HG03520 (cell line): ENCODE measurements around the gene CFAP221.

Source experiments
- ATAC-seq: cut with Tn5 transposase; IDR thresholded peaks from one replicate; pipeline ENCODE4 v1.9.1; 2021; ENCODE audit warnings: mild to moderate bottlenecking, moderate library complexity; ENCODE audit not compliant: unreplicated experiment

The CFAP221 gene

DNA sequence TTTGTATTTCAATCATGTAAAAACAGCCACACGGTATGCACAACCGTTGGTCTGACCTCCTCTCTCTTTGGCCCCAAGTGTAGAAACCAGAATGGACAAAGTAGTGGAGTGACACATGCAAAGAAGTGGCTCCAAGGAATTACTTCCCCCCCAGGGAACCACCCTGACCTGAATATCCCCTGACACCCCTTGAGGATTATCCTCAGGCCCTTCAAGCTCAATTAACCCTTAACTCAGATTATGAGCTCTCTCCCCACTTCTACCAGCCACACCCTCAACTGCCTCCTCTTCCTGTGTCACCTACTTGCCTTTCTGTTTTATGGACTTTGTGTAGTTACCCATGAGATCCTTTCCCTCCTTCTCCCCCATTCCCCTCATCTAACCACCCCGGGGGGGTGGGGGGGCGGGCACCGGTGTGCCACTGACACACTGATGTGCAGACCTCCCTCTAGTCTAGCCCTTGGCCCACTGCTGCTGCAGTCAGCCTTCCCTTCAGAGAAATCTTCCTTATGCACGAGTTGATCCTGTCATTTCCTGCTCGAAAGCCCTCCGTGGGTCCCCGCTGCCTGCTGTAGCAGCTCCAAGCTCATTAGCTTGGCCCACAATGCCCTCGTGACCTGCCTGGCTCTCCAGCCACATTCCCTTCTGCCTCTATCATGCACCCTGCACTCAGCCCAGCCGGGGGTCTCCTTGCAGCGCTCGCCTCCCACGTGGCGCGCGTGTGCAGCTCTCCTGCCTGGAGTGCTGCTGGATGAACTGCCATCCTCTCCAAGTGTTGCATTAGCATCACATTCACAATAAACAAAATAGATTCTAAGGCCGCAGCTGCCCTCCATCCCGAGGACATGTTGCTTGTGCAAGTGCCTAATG, 94.7 kb downstream of the CFAP221 start:
- ATAC-seq = no peak

DNA sequence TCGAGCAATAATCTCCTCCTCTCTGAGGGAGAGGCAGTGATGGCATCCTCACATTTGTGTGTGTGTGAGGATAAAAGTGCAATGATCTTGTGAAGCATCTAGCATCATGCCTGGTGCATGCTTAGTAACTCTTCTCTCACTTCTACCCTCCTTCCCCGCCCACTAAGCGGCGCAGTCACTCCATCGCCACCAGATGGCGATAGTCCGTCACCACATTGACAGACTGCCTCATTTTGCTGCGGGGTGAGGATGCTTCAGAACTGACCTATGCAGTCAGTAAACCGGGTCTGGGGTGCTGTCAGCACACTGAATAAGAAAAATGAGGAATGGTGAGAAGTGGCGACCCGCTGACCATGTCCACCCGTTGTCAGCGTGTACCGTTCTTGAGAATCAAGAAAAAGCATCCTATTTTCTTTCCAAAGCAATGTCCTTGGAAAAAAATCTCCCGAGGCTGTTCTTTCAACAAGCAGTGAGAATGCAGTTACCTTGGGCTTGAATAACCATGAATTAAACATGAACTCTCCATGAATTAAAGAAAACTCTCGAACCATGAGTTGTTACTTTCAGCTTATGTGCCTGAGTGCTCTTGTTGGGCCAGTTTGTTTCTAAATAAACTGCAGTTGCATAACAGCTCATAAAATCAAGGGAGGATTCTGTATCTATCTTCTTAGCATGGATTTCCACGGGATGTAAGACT, 97.5 kb downstream of the CFAP221 start:
- peak; percentile 91 for ATAC-seq

GRCh38 chr2:119644186-119644585, 99.9 kb downstream of the CFAP221 start:
- no peak for ATAC-seq

- no peak for ATAC-seq
These were observed 101.1 kb downstream of the CFAP221 start for GRCh38 chr2:119645173-119645855.

GRCh38 chr2:119646149-119646548, 101.9 kb downstream of the CFAP221 start:
- ATAC-seq = no peak

- ATAC-seq = peak; percentile 88
These were observed 103.4 kb downstream of the CFAP221 start for GRCh38 chr2:119647440-119648169.

DNA sequence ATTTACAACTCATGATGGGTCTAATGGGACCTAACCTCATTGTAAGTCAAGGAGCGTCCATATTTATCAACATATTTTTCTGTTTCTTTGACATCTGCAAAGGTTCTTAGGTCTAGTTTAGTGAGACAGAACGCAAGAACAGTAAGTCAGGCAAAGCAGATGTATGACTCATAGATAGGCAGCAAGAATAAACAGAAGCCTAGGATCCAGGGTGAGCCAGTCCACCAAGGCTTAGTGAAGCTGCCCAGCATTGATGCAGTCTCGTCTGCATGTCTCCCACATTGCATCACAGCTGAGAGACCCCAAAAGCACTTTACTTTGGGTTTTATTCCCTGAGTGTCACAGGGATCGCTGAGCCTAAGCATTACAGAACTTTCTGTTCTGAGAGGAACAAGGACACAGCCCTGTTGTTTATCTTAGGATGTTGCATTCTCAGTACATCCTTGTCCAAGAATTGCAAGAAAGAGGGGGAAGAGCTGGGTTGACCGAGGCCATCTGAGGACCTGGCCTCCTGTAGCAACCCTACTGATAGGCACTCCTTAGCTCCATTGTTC, 105.2 kb downstream of the CFAP221 start:
- ATAC-seq = no peak

GRCh38 chr2:119650206-119650605, 106.0 kb downstream of the CFAP221 start:
- no peak for ATAC-seq

- ATAC-seq = no peak
These were observed 106.7 kb downstream of the CFAP221 start for GRCh38 chr2:119650846-119651370.

DNA sequence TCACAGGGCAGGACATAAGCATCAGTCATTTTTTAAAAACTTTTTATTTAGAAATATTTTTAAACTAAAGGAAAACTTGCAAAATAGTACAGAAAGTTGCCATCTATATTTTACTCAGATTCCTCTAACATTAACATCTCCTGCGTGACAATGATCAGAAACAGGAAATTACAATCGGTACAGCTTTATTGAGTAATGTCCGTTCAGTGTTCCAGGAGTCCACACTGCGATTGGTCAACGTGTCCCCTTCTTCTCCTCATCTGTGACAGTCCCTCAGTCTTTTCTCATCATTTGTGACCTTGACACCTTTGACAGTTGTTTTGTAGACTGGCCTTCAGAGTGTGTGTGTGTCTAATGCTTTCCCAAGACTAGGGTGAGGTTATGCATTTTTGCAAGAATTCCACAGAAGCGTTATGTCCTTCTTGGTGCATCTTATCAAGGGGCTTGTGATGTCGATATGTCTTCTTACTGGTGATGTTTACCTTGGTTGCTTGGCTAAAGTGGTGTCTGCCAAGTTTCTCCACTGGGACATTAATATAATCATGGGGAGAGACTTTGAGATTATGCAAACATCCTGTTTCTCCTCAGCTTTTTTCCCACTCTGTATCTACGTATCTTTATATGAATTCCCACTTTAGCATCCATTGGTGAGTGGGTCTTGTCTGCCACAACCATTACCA, 113.4 kb downstream of the CFAP221 start:
- ATAC-seq = no peak

- ATAC-seq = no peak
These were observed 115.5 kb downstream of the CFAP221 start for GRCh38 chr2:119659601-119660342.

- no peak for ATAC-seq
These were observed 116.1 kb downstream of the CFAP221 start for GRCh38 chr2:119660343-119660658.

DNA sequence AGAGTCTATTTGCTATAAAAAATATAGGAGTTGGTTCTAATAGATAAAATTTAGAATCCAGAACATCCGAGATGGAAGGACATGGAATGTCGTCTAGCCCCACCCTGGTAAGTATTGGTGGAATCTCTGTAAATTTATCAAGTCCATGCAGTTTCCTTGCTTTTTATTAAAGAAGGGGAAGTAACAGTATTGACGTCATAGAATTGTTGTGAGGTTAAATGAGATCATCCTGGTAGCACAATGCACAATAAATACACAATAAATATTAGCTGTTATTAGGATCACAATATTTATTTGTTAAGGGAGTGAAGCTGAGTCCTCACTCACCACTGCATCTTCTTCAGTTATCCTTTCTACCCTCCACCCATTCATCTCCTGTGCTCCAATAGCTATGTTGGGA, 118.0 kb downstream of the CFAP221 start:
- ATAC-seq = no peak

GRCh38 chr2:119668546-119668945, 124.3 kb downstream of the CFAP221 start:
- ATAC-seq = no peak

DNA sequence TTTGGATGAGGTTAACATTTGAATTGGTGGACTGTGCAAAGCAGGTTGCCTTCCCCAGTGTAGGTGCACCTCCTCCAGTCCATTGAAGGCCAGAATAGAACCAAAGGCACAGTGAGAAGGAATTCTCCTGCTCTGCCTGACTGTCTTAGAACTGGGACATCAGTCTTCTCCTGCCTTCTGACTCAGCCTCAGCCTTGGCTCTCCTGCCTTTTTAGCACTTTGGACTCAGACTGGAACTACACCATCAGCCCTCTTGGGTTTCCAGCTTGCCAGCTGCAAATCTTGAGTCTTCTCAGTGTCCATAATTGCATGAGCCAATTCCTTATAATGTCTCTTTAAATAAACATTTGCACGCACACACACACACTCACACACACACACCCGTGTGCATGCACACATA, 126.8 kb downstream of the CFAP221 start:
- ATAC-seq = no peak

GRCh38 chr2:119671752-119672151, 127.5 kb downstream of the CFAP221 start:
- ATAC-seq = no peak

GRCh38 chr2:119672161-119672862, 128.1 kb downstream of the CFAP221 start:
- ATAC-seq = no peak

DNA sequence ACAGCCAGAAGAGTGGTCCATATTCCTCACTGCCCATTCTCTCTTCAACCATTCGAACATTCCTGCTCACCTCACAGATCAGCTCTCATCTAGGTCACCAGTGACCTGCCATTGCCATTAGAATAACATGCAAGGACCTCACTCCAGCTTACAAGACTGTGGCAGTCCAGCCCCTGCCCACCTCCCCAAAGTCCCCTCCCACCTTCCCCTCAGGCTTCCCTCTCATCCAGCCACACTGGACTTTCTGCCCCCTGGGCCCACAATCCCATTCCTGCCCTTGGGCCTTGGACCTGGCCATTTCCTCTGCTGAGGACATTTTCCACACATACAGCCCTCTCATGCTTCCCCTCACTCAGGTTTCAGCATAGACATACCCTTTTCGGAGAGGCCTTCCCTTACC, 129.5 kb downstream of the CFAP221 start:
- ATAC-seq = no peak
